Right atrium auricular region (tissue), 2 donors: ENCODE measurements around the gene CACNA1C. TPM values are rescaled to one million over a fixed set of nuclear protein-coding genes. Genes with fewer than 3 reads are reported as not detected.

ENCODE experiments used
- DNase-seq: peaks from one replicate; pipeline ENCODE4 v3.0.0-alpha.2; 2019; ENCODE audit warnings: low spot score
- H3K27ac ChIP-seq, 2 donors: fragments of 200-600 bp; sonication (generic); 1 replicate in 1 of 2; 2 replicates in 1 of 2; pipeline ENCODE4 v1.5.1; 2016 to 2019
- H3K27me3 ChIP-seq, 2 donors: fragments of 200-600 bp; sonication (generic); one replicate each; pipeline versions ENCODE4 v1.5.1 to v1.6.0; 2017 to 2019
- H3K36me3 ChIP-seq: fragments of 200-600 bp; sonication (generic); one replicate; pipeline ENCODE4 v1.5.1; 2016
- H3K4me1 ChIP-seq, 2 donors: fragments of 200-600 bp; sonication (generic); one replicate each; pipeline versions ENCODE4 v1.5.1 to v1.6.0; 2017 to 2019
- H3K4me3 ChIP-seq, 2 donors: fragments of 200-600 bp; sonication (generic); 1 replicate in 1 of 2; 2 replicates in 1 of 2; pipeline ENCODE4 v1.5.1; 2017 to 2019; ENCODE audit warnings: mild to moderate bottlenecking in 1 of 2, moderate library complexity in 1 of 2
- H3K9me3 ChIP-seq, 2 donors: fragments of 200-600 bp; sonication (generic); one replicate each; pipeline ENCODE4 v1.5.1; 2019
- CTCF ChIP-seq, 2 donors: fragments of 200-600 bp; sonication (generic); IDR thresholded peaks; one replicate each; pipeline ENCODE4 v1.5.1; 2019; ENCODE audit warnings: antibody characterized with exemption in 2 of 2
- total RNA-seq, 2 donors: library from RNA; depleted of rRNA; stranded (reverse); fragments of >200 nt; gene quantifications; one replicate each; pipeline ENCODE4 v1.1.0, GENCODE V29; 2016

CACNA1C gene
- total RNA-seq, 2 donors from 2014 or later, result 83.1 to 93.6 TPM

- H3K36me3 ChIP-seq, result peaks cover 74% of the 10 kb centered on the region
- DNase-seq, result no peak
- peak overlapping the region; percentile 46 to 61 for H3K27ac ChIP-seq
- no peaks in the 10 kb centered on the region for H3K27me3 ChIP-seq
- no peaks in the 10 kb centered on the region for H3K9me3 ChIP-seq
- H3K4me3 ChIP-seq, result no peak overlapping the region
- H3K4me1 ChIP-seq, result peaks cover 0 to 24% of the 10 kb centered on the region in 2 donors
- no peak for TF ChIP-seq CTCF (IDR thresholded peaks at IDR 0.05)
These were observed 404.0 kb downstream of the CACNA1C start for GRCh38 chr12:2456813-2457186.

DNA sequence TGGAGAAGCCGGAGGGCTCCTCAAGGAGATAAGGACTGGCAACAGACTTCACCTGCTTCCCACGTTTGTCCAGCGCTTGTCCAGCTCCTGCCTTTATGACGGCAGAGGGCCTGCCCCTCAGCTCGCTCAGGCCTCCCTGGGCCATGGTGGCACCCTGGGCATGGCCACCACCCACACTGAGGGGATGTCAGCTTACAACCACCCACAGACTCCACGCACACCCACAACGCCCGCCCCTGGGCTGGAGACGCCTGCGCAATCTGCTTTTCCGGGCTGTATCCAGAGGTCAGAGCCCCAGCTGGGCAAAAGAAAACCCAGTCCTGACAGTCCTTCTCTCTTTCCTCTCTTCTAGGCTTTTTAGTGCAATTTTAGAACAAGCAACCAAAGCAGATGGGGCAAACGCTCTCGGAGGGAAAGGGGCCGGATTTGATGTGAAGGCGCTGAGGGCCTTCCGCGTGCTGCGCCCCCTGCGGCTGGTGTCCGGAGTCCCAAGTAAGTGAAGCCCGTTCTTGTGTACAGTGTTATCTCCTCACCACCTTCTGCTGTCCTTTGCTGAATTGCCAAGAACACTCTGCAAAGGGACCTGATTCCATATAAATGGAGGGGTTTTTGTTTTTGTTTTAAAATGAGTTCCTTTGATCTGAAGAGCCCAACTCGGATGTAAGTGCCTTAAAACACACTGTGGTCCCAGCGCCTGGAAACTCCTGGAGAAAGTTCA is 404.6 kb downstream of the CACNA1C start:
- peak overlapping the region; percentile 46 to 61 for H3K27ac ChIP-seq
- peaks cover 0 to 24% of the 10 kb centered on the region in 2 donors for H3K4me1 ChIP-seq
- H3K9me3 ChIP-seq, result no peaks in the 10 kb centered on the region
- no peaks in the 10 kb centered on the region for H3K27me3 ChIP-seq
- no peak for DNase-seq
- H3K4me3 ChIP-seq, result no peak overlapping the region
- peaks cover 80% of the 10 kb centered on the region for H3K36me3 ChIP-seq
- TF ChIP-seq CTCF (IDR thresholded peaks at IDR 0.05), result no peak

- Histone ChIP-seq H3K9me3 (no peaks in the 10 kb centered on the region), H3K36me3 (peaks cover 81% of the 10 kb centered on the region), H3K27me3 (no peaks in the 10 kb centered on the region), H3K4me1 (peaks cover 0 to 24% of the 10 kb centered on the region in 2 donors), H3K4me3 (no peak overlapping the region), H3K27ac (peak overlapping the region; percentile 46 to 61)
- no peak for TF ChIP-seq CTCF (IDR thresholded peaks at IDR 0.05)
- DNase-seq, result no peak
These were observed 405.2 kb downstream of the CACNA1C start for GRCh38 chr12:2457933-2458414.

- TF ChIP-seq CTCF (IDR thresholded peaks at IDR 0.05), result no peak
- no peak overlapping the region for H3K27ac ChIP-seq
These were observed 407.4 kb downstream of the CACNA1C start for GRCh38 chr12:2460051-2460670.

GRCh38 chr12:2461046-2461445 is 408.3 kb downstream of the CACNA1C start:
- Histone ChIP-seq H3K36me3 (peaks cover 76% of the 10 kb centered on the region), H3K27me3 (no peaks in the 10 kb centered on the region), H3K9me3 (no peaks in the 10 kb centered on the region), H3K27ac (no peak overlapping the region), H3K4me3 (no peak overlapping the region), H3K4me1 (peaks cover 0 to 19% of the 10 kb centered on the region in 2 donors)
- no peak for TF ChIP-seq CTCF (IDR thresholded peaks at IDR 0.05)
- DNase-seq, result no peak

More at GRCh38 chr12:2460051-2460670, 407.4 kb downstream of the CACNA1C start:
- Histone ChIP-seq H3K4me1 (peaks cover 0 to 19% of the 10 kb centered on the region in 2 donors), H3K36me3 (peaks cover 78% of the 10 kb centered on the region), H3K4me3 (no peak overlapping the region), H3K9me3 (no peaks in the 10 kb centered on the region), H3K27me3 (no peaks in the 10 kb centered on the region)
- DNase-seq, result no peak
